A673 (cell line): ENCODE data around the gene GDA. TPM values are rescaled to one million over a fixed set of nuclear protein-coding genes. Genes with fewer than 3 reads are reported as not detected.

Experiments
- BruUV-seq: library from RNA; stranded (reverse); fragments of 400-500 nt; replicated peaks from 2 replicates; lab custom pipeline; 2021; lab: Mats Ljungman, UMichigan
- CTCF ChIA-PET: fragments of 300-600 bp; sonication (Branson Sonifier 250); formaldehyde crosslinking; loops from one replicate; lab custom pipeline; 2022; ENCODE audit warnings: antibody characterized with exemption; lab: Charles Lee
- POLR2A ChIA-PET: fragments of 300-600 bp; sonication (Branson Sonifier 250); formaldehyde crosslinking; loops from one replicate; lab custom pipeline; 2022; ENCODE audit warnings: antibody characterized with exemption; ENCODE audit not compliant: low non-redundant PET; lab: Charles Lee
- DNase-seq: peaks from one replicate; pipeline ENCODE4 v3.0.0-alpha.2; 2015; ENCODE audit warnings: low spot score
- H3K27ac ChIP-seq: fragments of 200-600 bp; sonication (generic); 2 replicates; pipeline ENCODE4 v1.5.1; 2016; ENCODE audit warnings: mixed run types, low read depth, mild to moderate bottlenecking, mixed read lengths, antibody characterized with exemption, low read length; ENCODE audit not compliant: poor library complexity, severe bottlenecking
- H3K27me3 ChIP-seq: fragments of 200-600 bp; sonication (generic); replicated peaks from 2 replicates; pipeline ENCODE4 v1.6.1; 2017; ENCODE audit warnings: mixed run types, low read depth, mild to moderate bottlenecking, mixed read lengths, antibody characterized with exemption, low read length; ENCODE audit not compliant: insufficient read depth, poor library complexity
- H3K36me3 ChIP-seq: fragments of 200-600 bp; sonication (generic); 2 replicates; pipeline ENCODE4 v1.6.1; 2016; ENCODE audit warnings: mixed run types, mild to moderate bottlenecking, mixed read lengths, antibody characterized with exemption, low read length; ENCODE audit not compliant: insufficient read depth, poor library complexity, severe bottlenecking
- H3K4me1 ChIP-seq: fragments of 200-600 bp; sonication (generic); 2 replicates; pipeline ENCODE4 v1.6.1; 2017; ENCODE audit warnings: mixed run types, mild to moderate bottlenecking, mixed read lengths, antibody characterized with exemption, low read length; ENCODE audit not compliant: insufficient read depth, poor library complexity, severe bottlenecking
- H3K4me3 ChIP-seq: fragments of 200-600 bp; sonication (generic); 2 replicates; pipeline ENCODE4 v1.5.1; 2016; ENCODE audit warnings: low read depth, mixed run types, mild to moderate bottlenecking, mixed read lengths, low read length; ENCODE audit not compliant: poor library complexity, severe bottlenecking
- H3K9me3 ChIP-seq: fragments of 200-600 bp; sonication (generic); 2 replicates; pipeline ENCODE4 v1.6.1; 2016; ENCODE audit warnings: mixed run types, low read depth, mild to moderate bottlenecking, mixed read lengths, antibody characterized with exemption, low read length; ENCODE audit not compliant: poor library complexity, severe bottlenecking
- EZH2 ChIP-seq: fragments of 200-600 bp; sonication (generic); IDR thresholded peaks from 2 replicates; pipeline ENCODE4 v1.6.1; 2017; ENCODE audit warnings: borderline replicate concordance, low read depth, mild to moderate bottlenecking, mixed read lengths, antibody characterized with exemption, low read length; ENCODE audit not compliant: poor library complexity, severe bottlenecking
- intact Hi-C: fragments of 100-400 bp; cut with micrococcal nuclease; formaldehyde crosslinking; loops from one replicate; pipeline ENCODE4 v1.10.0; 2022; ENCODE audit not compliant: unreplicated experiment
- total RNA-seq: library from RNA; stranded (reverse); gene quantifications from 2 replicates; pipeline ENCODE4 v1.2.3, GENCODE V29; 2021
- TF ChIP-seq, protein P1 (sequence below): fragments of 300-800, 200-600 bp; sonication (generic); conservative IDR thresholded peaks from 2 replicates; pipeline ENCODE4 v1.5.1; 2017; ENCODE audit warnings: low read depth, mild to moderate bottlenecking, antibody characterized with exemption, low read length, moderate library complexity, mixed read lengths

Gene GDA
- total RNA-seq, 1 experiment from 2014 or later = not detected

DNA sequence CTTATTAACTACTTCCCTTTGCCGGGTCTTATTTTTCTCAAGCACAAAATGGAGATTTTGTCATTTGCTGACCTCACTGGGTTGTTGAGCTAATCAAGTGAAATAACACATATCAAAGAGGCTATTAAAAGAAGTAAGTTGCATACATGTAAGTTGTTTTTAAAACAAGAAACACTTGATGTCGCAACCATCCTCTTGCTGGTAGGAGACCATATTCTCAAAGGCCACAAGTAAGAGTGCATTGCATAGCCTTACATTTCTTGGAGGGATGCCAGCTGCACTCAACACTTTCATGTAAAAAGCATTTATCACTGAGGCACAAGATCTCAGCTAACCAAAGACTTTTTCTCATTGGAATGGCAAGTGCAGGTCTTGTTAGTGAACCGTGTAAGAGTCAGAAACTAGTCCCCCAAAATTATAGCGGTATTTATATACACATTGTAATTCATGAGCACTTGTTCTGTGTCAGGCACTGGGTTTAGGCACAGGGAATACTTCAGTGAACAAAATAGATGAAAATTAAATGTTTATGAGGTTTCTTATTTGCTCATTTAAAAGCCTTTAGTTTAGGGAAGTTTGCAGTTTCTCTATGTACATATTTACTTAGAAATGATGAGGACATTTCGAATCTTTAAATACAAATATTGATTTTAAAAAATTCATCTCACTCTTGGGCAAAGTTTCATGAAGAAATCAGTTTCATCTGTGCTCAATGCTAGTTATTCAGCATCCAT lies 143.8 kb downstream of the GDA start:
- H3K27me3 ChIP-seq = no peaks in the 10 kb centered on the region
- POLR2A ChIA-PET = no interaction called here
- intact Hi-C loops = no loop called here
- peak; percentile 71 for DNase-seq
- CTCF ChIA-PET = interaction anchor here (0.6 to 0.9 kb wide), 2 partner anchors 72 to 460 kb away, joined by 3 to 5 read pairs; partner anchors contain the start of gene ZFAND5
- peaks cover 8% of the 10 kb centered on the region for H3K4me1 ChIP-seq
- TF ChIP-seq, protein P1, sequence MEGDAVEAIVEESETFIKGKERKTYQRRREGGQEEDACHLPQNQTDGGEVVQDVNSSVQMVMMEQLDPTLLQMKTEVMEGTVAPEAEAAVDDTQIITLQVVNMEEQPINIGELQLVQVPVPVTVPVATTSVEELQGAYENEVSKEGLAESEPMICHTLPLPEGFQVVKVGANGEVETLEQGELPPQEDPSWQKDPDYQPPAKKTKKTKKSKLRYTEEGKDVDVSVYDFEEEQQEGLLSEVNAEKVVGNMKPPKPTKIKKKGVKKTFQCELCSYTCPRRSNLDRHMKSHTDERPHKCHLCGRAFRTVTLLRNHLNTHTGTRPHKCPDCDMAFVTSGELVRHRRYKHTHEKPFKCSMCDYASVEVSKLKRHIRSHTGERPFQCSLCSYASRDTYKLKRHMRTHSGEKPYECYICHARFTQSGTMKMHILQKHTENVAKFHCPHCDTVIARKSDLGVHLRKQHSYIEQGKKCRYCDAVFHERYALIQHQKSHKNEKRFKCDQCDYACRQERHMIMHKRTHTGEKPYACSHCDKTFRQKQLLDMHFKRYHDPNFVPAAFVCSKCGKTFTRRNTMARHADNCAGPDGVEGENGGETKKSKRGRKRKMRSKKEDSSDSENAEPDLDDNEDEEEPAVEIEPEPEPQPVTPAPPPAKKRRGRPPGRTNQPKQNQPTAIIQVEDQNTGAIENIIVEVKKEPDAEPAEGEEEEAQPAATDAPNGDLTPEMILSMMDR = no peak
- no peak for TF ChIP-seq EZH2
- no peak overlapping the region for H3K27ac ChIP-seq
- no peaks in the 10 kb centered on the region for H3K9me3 ChIP-seq
- no TSS peak for BruUV-seq
- no peak overlapping the region for H3K4me3 ChIP-seq
- H3K36me3 ChIP-seq = no peaks in the 10 kb centered on the region

DNA sequence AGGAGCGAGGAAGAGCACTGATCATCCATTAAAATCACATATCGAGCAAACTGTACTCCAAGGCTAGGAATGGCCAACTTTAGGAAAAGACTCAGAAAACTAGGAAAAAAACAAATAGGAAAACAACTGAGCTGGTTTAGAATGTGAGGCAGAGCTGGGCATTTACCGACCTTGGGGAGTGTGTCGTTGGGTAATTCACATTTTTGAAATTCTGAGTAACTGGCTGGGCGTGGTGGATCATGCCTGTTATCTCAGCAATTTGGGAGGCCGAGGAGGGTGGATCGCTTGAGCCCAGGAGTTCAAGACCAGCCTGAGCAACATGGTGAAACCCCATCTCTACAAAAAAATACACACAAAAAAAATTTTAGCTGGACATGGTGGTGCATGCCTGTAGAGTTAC lies 145.7 kb downstream of the GDA start:
- no peak for DNase-seq
- TF ChIP-seq EZH2 = no peak
- TF ChIP-seq, protein P1 = no peak
- Histone ChIP-seq H3K27ac (no peak overlapping the region), H3K4me3 (no peak overlapping the region), H3K27me3 (no peaks in the 10 kb centered on the region), H3K4me1 (peaks cover 8% of the 10 kb centered on the region), H3K36me3 (no peaks in the 10 kb centered on the region), H3K9me3 (no peaks in the 10 kb centered on the region)
- ChIA-PET CTCF (no interaction called here), POLR2A (no interaction called here)
- no TSS peak for BruUV-seq
- intact Hi-C loops = no loop called here

DNA sequence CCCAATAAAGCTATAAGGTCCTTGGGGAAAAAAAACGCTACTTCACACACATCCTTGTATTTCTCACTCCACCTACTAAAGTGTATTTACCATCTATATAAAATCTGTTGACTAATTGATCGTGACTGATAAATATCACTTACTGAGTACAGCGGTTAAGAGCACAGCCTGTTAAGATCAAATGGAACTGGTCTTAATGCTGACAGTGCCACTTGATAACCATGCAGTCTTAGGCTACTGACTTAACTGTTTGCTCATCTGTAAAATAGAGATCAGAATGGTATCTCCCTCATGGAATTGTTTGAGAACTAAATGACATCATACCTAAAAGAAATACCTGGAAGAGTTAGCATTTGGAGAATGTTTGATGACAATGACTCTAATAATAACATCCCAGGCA lies 148.3 kb downstream of the GDA start:
- no peaks in the 10 kb centered on the region for H3K36me3 ChIP-seq
- H3K4me1 ChIP-seq = peaks cover 7% of the 10 kb centered on the region
- H3K27me3 ChIP-seq = no peaks in the 10 kb centered on the region
- no peak for DNase-seq
- no peak overlapping the region for H3K4me3 ChIP-seq
- ChIA-PET POLR2A (no interaction called here), CTCF (no interaction called here)
- intact Hi-C loops = no loop called here
- no peaks in the 10 kb centered on the region for H3K9me3 ChIP-seq
- no peak overlapping the region for H3K27ac ChIP-seq
- TF ChIP-seq, protein P1 = no peak
- TF ChIP-seq EZH2 = no peak
- no TSS peak for BruUV-seq
